ENCODE results near the gene ROR2. TPM values are rescaled to one million over a fixed set of nuclear protein-coding genes. Genes with fewer than 3 reads are reported as not detected.

Gene ROR2
- total RNA-seq, 4 donors from 2014 or later = 0.70 to 9.9 (median 4.1) TPM

DNA sequence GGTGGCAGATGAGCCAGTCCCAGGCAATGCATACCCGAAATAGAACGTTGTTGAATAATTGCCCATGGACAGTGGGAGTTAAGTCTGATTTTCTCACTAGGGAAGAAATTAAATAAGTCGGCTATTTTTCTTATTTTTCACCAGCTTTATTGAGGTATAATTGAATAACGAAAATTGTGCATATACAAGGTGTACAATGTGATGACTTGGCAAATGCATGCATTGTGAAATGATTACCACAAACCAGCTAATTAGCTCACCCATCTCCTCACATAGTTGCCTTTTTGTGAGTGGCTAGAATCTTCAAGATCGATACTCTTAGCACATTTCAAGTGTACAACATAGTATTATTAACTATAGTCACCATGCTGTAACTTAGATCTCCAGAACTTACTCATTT lies 249.6 kb downstream of the ROR2 start:
- H3K9me3 ChIP-seq = peaks cover 0 to 5% (median 0%) of the 10 kb centered on the region in 4 donors
- TF ChIP-seq, protein P1, sequence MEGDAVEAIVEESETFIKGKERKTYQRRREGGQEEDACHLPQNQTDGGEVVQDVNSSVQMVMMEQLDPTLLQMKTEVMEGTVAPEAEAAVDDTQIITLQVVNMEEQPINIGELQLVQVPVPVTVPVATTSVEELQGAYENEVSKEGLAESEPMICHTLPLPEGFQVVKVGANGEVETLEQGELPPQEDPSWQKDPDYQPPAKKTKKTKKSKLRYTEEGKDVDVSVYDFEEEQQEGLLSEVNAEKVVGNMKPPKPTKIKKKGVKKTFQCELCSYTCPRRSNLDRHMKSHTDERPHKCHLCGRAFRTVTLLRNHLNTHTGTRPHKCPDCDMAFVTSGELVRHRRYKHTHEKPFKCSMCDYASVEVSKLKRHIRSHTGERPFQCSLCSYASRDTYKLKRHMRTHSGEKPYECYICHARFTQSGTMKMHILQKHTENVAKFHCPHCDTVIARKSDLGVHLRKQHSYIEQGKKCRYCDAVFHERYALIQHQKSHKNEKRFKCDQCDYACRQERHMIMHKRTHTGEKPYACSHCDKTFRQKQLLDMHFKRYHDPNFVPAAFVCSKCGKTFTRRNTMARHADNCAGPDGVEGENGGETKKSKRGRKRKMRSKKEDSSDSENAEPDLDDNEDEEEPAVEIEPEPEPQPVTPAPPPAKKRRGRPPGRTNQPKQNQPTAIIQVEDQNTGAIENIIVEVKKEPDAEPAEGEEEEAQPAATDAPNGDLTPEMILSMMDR (IDR thresholded peaks at IDR 0.05) = no peak
- TF ChIP-seq POLR2A (IDR thresholded peaks at IDR 0.05) = no peak
- no peak overlapping the region for H3K27ac ChIP-seq
- no peaks in the 10 kb centered on the region for H3K27me3 ChIP-seq
- no peaks in the 10 kb centered on the region for H3K4me1 ChIP-seq
- no peak overlapping the region for H3K4me3 ChIP-seq
- DNase-seq = no peak
- H3K36me3 ChIP-seq = no peaks in the 10 kb centered on the region

DNA sequence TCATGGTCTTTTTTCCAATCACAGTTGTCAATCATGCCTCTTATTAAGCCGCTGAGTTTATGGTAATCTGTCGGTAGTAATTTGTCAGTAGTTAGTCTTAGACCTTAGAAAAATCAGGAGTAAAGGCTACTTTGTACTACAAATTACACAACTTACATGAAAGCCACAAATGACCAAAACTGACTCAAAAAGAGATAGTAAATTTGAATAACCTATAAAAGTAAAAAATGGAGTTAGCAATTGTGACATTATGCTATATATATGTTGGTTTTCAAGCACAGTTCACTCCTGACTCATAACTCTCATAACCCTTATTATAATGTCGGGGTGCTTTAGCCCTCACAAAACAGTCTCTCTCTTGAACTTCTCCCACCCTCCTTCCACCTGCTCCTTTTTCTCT lies 251.8 kb downstream of the ROR2 start:
- no peak for TF ChIP-seq POLR2A (IDR thresholded peaks at IDR 0.05)
- TF ChIP-seq, protein P1 (IDR thresholded peaks at IDR 0.05) = no peak
- no peak for DNase-seq
- H3K27me3 ChIP-seq = no peaks in the 10 kb centered on the region

DNA sequence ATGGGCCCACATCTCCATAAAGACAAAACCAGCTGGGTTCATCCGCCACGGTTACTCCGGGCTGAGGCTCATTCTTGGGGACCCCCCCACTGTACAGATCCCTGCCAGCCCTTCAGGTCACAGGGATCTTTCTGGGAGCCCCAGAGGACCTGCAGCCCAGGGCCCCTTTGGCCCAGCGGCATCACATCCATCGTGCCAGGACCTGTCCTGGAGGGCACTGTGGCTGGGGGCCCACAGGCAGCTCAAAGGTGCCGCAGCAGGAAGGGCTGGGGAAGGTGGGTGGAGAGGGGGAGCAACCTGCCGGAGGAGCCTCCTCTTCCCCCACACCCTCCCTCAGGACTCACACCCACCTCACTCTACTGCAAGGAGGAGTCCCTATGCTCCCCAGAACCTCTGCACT lies 252.8 kb downstream of the ROR2 start:
- Histone ChIP-seq H3K27ac (no peak overlapping the region), H3K4me3 (no peak overlapping the region), H3K36me3 (no peaks in the 10 kb centered on the region), H3K9me3 (no peaks in the 10 kb centered on the region), H3K4me1 (no peaks in the 10 kb centered on the region), H3K27me3 (no peaks in the 10 kb centered on the region)
- no peak for TF ChIP-seq POLR2A (IDR thresholded peaks at IDR 0.05)
- TF ChIP-seq, protein P1 (IDR thresholded peaks at IDR 0.05) = no peak
- DNase-seq = no peak

More for the DNA sequence above, 251.8 kb downstream of the ROR2 start:
- no peaks in the 10 kb centered on the region for H3K36me3 ChIP-seq
- no peaks in the 10 kb centered on the region for H3K4me1 ChIP-seq
- no peaks in the 10 kb centered on the region for H3K9me3 ChIP-seq
- no peak overlapping the region for H3K27ac ChIP-seq
- H3K4me3 ChIP-seq = no peak overlapping the region

DNA sequence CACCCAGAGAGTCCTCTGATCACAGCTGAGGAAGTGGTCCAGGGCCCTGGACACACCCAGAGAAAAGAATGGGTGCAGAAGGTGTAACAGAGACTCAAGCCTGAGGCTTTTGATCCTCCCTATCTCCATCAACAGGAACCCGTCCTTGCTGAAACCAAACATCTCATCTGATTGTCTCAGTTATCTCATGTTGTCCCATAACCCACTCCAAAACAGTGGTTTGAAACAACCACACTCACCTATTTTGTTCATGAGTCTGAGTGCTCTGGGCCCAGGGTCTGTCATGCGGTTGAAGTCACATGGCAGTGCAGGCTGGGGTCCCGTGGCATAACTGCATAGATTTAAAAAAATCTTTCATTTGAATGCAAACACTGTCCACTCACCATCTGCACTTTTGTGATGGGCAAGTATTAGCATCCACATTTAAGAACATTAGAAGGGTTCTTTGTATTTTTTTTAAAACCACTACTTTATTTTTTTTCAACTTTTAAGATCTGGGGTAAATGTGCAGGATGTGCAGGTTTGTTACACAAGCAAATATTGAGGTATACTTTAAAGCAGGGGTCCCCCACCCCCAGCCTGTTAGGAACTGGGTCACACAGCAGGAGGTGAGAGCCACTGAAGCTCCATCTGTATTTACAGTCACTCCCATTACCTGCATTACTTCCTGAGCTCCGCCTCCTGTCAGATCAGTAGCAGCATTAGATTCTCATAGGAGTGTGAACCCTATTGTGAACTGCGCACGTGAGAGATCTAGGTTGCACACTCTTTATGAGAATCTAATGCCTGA lies 255.8 kb downstream of the ROR2 start:
- Histone ChIP-seq H3K4me3 (no peak overlapping the region), H3K36me3 (no peaks in the 10 kb centered on the region), H3K27ac (no peak overlapping the region), H3K9me3 (no peaks in the 10 kb centered on the region), H3K4me1 (no peaks in the 10 kb centered on the region), H3K27me3 (no peaks in the 10 kb centered on the region)
- TF ChIP-seq, protein P1 (IDR thresholded peaks at IDR 0.05) = no peak
- TF ChIP-seq POLR2A (IDR thresholded peaks at IDR 0.05) = no peak
- no peak for DNase-seq

DNA sequence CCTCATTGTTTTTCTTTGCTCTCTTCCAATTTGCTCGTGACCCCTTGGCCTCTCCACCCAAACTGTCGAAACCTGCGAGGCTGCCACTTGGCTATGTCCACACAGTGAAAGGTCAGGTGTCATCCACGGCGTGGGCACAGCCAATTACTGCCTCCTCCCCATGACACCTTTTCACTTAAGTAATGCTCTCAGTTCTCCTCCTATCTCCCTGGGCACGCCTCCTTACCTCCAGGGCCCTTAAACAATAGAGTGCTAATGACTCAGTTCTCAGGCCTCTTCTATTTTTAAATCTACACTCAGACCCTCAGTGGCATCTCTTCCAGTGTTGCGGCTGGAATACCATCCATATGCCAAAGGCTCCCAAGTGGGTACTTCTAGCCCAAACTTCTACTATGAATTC lies 256.8 kb downstream of the ROR2 start:
- no peak overlapping the region for H3K4me3 ChIP-seq
- no peaks in the 10 kb centered on the region for H3K27me3 ChIP-seq
- DNase-seq = no peak
- H3K4me1 ChIP-seq = no peaks in the 10 kb centered on the region
- TF ChIP-seq, protein P1 (IDR thresholded peaks at IDR 0.05) = no peak
- TF ChIP-seq POLR2A (IDR thresholded peaks at IDR 0.05) = no peak
- no peak overlapping the region for H3K27ac ChIP-seq
- H3K36me3 ChIP-seq = no peaks in the 10 kb centered on the region
- H3K9me3 ChIP-seq = no peaks in the 10 kb centered on the region

Measured in Peyer's patch (tissue), 4 donors.